ENCODE measurements around the gene DNAJC30. TPM values are rescaled to one million over a fixed set of nuclear protein-coding genes. Genes with fewer than 3 reads are reported as not detected.

Gene DNAJC30
- total RNA-seq, 1 experiment from 2014 or later: 2.9 TPM

DNA sequence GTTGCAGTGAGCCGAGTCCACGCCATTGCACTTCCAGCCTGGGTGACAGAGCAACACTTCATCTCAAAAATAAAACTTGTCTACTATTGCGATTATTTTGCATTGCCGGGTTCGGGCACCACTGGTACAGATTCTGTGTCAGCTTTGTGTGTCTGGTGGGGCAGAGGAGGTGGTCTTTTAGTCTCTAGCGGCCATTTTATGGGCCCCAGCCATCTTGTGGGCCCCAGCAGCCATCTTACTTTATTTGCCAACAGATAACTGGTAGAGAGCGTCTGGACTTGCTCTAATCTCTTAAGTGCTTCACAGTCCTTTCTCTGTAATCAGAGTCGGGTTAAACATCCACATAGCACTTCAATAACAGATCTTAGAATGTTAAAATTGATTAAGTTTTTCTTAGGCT, 5.0 kb upstream of the DNAJC30 start:
- Histone ChIP-seq H3K4me2 (ENCODE audit: low read length) (no peak overlapping the region), H3K27me3 (ENCODE audit: low read length) (no peaks in the 10 kb centered on the region), H4K20me1 (ENCODE audit: low read length) (no peaks in the 10 kb centered on the region), H3K27ac (ENCODE audit: low read length) (no peak overlapping the region), H3K4me3 (ENCODE audit: low read length) (no peak overlapping the region), H3K79me2 (ENCODE audit: low read length) (peaks cover 58% of the 10 kb centered on the region), H3K9me2 (replicated peaks; ENCODE audit: low read length) (no peaks in the 10 kb centered on the region), H3K4me1 (ENCODE audit: insufficient read depth, low read length) (no peaks in the 10 kb centered on the region), H2AFZ (ENCODE audit: low read length) (no peak overlapping the region), H3F3A (ENCODE audit: low read length, unreplicated experiment) (no peaks in the 10 kb centered on the region), H3K36me3 (ENCODE audit: low read depth, low read length) (peaks cover 46% of the 10 kb centered on the region), H3K9ac (ENCODE audit: low read length) (no peak overlapping the region), H3K9me3 (ENCODE audit: low read length) (no peaks in the 10 kb centered on the region)
- BruUV-seq (replicated peaks): no TSS peak
- DNase-seq: no peak
- ChIA-PET POLR2A (ENCODE audit: unreplicated experiment) (no interaction called here), CTCF (interaction anchor here (0.6 kb wide), 1 partner anchor 52 kb away, joined by 3 read pairs; no protein-coding TSS in a partner anchor)
- no peak for ATAC-seq
- TF ChIP-seq EZH2phosphoT487 (IDR thresholded peaks at IDR 0.05; ENCODE audit: borderline replicate concordance, low read length) (no peak), EZH2 (IDR thresholded peaks at IDR 0.05; ENCODE audit: low read length, unreplicated experiment) (no peak)
- TF ChIP-seq, protein P1, sequence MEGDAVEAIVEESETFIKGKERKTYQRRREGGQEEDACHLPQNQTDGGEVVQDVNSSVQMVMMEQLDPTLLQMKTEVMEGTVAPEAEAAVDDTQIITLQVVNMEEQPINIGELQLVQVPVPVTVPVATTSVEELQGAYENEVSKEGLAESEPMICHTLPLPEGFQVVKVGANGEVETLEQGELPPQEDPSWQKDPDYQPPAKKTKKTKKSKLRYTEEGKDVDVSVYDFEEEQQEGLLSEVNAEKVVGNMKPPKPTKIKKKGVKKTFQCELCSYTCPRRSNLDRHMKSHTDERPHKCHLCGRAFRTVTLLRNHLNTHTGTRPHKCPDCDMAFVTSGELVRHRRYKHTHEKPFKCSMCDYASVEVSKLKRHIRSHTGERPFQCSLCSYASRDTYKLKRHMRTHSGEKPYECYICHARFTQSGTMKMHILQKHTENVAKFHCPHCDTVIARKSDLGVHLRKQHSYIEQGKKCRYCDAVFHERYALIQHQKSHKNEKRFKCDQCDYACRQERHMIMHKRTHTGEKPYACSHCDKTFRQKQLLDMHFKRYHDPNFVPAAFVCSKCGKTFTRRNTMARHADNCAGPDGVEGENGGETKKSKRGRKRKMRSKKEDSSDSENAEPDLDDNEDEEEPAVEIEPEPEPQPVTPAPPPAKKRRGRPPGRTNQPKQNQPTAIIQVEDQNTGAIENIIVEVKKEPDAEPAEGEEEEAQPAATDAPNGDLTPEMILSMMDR (conservative IDR thresholded peaks at IDR 0.05; ENCODE audit: low read depth, low read length): no peak
- intact Hi-C loops (cut with micrococcal nuclease): no loop called here

DNA sequence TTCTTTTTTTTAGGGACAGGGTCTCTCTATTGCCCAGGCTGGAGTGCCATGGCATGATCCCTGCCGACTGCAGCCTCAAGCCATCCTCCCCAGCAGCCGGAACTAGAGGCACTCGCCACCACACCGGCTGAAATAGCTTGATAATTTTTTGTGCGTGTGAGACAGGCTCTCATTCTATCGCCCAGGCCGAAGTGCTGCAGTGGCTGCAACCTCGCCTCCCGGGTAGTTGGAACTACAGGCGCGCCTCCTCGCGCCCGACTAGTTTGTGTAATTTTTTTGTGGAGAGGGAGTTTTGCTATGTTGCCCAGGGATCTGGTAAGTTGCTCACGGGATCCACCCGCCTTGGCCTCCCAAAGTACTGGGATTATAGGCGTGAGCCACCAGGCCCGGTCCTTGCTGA, 2.1 kb upstream of the DNAJC30 start:
- DNase-seq (no peak), ATAC-seq (no peak)
- no peak overlapping the region for H3K27ac ChIP-seq (ENCODE audit: low read length)
- H3K4me1 ChIP-seq (ENCODE audit: insufficient read depth, low read length): peaks cover 12% of the 10 kb centered on the region
- ChIA-PET CTCF (no interaction called here), POLR2A (ENCODE audit: unreplicated experiment) (no interaction called here)
- BruUV-seq (replicated peaks): TSS peak; percentile 11
- no peak overlapping the region for H2AFZ ChIP-seq (ENCODE audit: low read length)
- no peaks in the 10 kb centered on the region for H3F3A ChIP-seq (ENCODE audit: low read length, unreplicated experiment)
- no peaks in the 10 kb centered on the region for H3K9me2 ChIP-seq (replicated peaks; ENCODE audit: low read length)
- H3K27me3 ChIP-seq (ENCODE audit: low read length): no peaks in the 10 kb centered on the region
- TF ChIP-seq, protein P1 (conservative IDR thresholded peaks at IDR 0.05; ENCODE audit: low read depth, low read length): no peak
- no peak for TF ChIP-seq EZH2 (IDR thresholded peaks at IDR 0.05; ENCODE audit: low read length, unreplicated experiment)
- TF ChIP-seq EZH2phosphoT487 (IDR thresholded peaks at IDR 0.05; ENCODE audit: borderline replicate concordance, low read length): no peak
- H3K4me3 ChIP-seq (ENCODE audit: low read length): no peak overlapping the region; the same call in 1 of the 2 replicates
- peaks cover 14% of the 10 kb centered on the region for H4K20me1 ChIP-seq (ENCODE audit: low read length)
- H3K36me3 ChIP-seq (ENCODE audit: low read depth, low read length): peaks cover 26% of the 10 kb centered on the region
- H3K9ac ChIP-seq (ENCODE audit: low read length): no peak overlapping the region
- peaks cover 88% of the 10 kb centered on the region for H3K79me2 ChIP-seq (ENCODE audit: low read length)
- H3K4me2 ChIP-seq (ENCODE audit: low read length): peak overlapping the region; percentile 93
- intact Hi-C loops (cut with micrococcal nuclease): no loop called here
- no peaks in the 10 kb centered on the region for H3K9me3 ChIP-seq (ENCODE audit: low read length)

Data from PC-3 (cell line).